ENCODE measurements around the gene ITGA2B. TPM values are rescaled to one million over a fixed set of nuclear protein-coding genes. Genes with fewer than 3 reads are reported as not detected.

The ITGA2B gene
- total and polyA plus RNA-seq, 2 of the 8 experiments (the other 6 are each of a cell fraction or from before 2014, with no cell fraction given): 6.9 to 12.3 TPM

DNA sequence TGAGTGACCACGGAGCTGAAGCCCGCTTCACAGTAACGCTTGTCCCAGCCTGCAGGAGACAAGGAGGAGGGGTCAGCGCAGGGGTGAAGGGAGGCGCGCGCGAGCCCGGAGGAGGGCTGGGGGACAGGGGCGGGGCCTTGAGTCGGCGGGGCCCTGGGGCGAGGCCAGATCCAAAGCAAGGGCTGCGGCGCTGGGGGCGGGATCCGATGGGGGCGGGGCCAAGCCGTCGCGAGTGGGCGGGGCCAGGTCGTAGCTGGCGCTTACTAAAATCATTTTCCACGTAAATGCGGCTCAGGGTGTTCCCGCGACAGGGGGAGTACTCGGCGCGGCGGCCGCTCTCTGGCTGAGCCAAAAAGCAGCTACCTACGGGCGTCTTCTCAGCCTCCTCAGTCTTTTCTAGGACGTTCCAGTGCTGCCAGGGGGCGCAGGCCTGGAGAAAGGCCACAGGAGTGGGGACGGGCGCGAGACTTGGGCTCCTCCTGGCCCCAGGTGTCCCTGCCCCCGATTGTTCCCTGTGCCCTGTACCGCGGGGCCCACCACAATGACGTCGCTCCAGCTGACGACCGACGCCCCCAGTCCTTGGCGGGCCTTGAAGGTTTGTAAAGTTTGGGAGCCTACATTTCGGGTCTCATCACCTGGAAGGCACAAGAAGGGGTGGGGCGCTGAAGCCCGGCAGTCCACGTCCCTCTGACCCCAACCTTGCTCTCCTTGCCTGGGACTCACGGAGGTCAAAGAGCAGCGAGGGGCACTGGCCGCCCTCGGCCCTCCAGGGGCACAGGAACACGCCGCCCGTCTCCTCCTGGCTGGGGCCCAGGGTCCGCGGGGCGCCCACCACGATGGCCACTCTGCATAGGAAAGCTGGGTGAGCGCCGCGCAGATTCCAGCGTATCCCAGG, 3.9 kb downstream of the ITGA2B start (continued):
- TF ChIP-seq SUZ12 (IDR thresholded peaks at IDR 0.05; ENCODE audit: low read length): no peak
- no peak for TF ChIP-seq BACH1 (IDR thresholded peaks at IDR 0.05; ENCODE audit: low read length)
- TF ChIP-seq TBP (IDR thresholded peaks at IDR 0.05; ENCODE audit: low read depth, low read length): no peak
- no peak for TF ChIP-seq SRF (IDR thresholded peaks at IDR 0.05; ENCODE audit: low read depth, low read length)
- no peak for TF ChIP-seq EP300 (IDR thresholded peaks at IDR 0.05; ENCODE audit: borderline replicate concordance in 1 of 2, low read depth in 2 of 2, low read length in 2 of 2)
- no peak for TF ChIP-seq EZH2 (IDR thresholded peaks at IDR 0.05; ENCODE audit: low read depth, low read length, severe bottlenecking)
- TF ChIP-seq, protein P1, sequence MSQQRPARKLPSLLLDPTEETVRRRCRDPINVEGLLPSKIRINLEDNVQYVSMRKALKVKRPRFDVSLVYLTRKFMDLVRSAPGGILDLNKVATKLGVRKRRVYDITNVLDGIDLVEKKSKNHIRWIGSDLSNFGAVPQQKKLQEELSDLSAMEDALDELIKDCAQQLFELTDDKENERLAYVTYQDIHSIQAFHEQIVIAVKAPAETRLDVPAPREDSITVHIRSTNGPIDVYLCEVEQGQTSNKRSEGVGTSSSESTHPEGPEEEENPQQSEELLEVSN (IDR thresholded peaks at IDR 0.05): no peak
- 0 out of 2 replicates have a peak, but pooled peaks have one; percentile 6 for TF ChIP-seq POLR2AphosphoS5 (IDR thresholded peaks at IDR 0.05; ENCODE audit: low read depth, low read length)
- no peak for TF ChIP-seq KDM1A (IDR thresholded peaks at IDR 0.05; ENCODE audit: borderline replicate concordance, low read length)
- no peak for TF ChIP-seq TCF12 (IDR thresholded peaks at IDR 0.05; ENCODE audit: low read depth, low read length)
- TF ChIP-seq RNF2 (IDR thresholded peaks at IDR 0.05; ENCODE audit: borderline replicate concordance, low read depth, low read length, missing control alignments, poor library complexity, severe bottlenecking): no peak
- no peak for TF ChIP-seq SIN3A (conservative IDR thresholded peaks at IDR 0.05 in 1 of 2, IDR thresholded peaks at IDR 0.05 in 1 of 2; ENCODE audit: low read depth in 1 of 2, low read length in 2 of 2)
- TF ChIP-seq TEAD4 (IDR thresholded peaks at IDR 0.05; ENCODE audit: low read depth, low read length): no peak
- no peak for TF ChIP-seq ZNF274 (IDR thresholded peaks at IDR 0.05; ENCODE audit: borderline replicate concordance, extremely low read depth, low read length)
- TF ChIP-seq EGR1 (IDR thresholded peaks at IDR 0.05; ENCODE audit: borderline replicate concordance, low read depth, low read length): no peak
- no peak for TF ChIP-seq CBX5 (IDR thresholded peaks at IDR 0.05; ENCODE audit: low read depth, low read length)
- TF ChIP-seq CTBP2 (IDR thresholded peaks at IDR 0.05; ENCODE audit: borderline replicate concordance, insufficient read depth, insufficient read length, low read length): no peak
- TF ChIP-seq SIRT6 (IDR thresholded peaks at IDR 0.05; ENCODE audit: low read length): no peak
- TF ChIP-seq JUN (IDR thresholded peaks at IDR 0.05; ENCODE audit: low read depth, low read length): no peak
- peak; percentile 54 for TF ChIP-seq KDM4A (IDR thresholded peaks at IDR 0.05; ENCODE audit: low read depth, low read length, severe bottlenecking)
- TF ChIP-seq TAF7 (optimal IDR thresholded peaks at IDR 0.05; ENCODE audit: borderline replicate concordance, low read depth, low read length): no peak
- peak in 1 of 2 experiments; percentile 17; a peak in 1 of 3 replicates for TF ChIP-seq POLR2A (IDR thresholded peaks at IDR 0.05; ENCODE audit: control extremely low read depth in 1 of 2, low read depth in 2 of 2, low read length in 2 of 2)
- TF ChIP-seq CREB1 (IDR thresholded peaks at IDR 0.05): peak; percentile 55
